Activated T-cell treated with anti-CD3 and anti-CD28 coated beads, Interleukin-2, amount 50 U/mL, for 4 hours (primary cell): ENCODE measurements around the gene AANAT. TPM values are rescaled to one million over a fixed set of nuclear protein-coding genes. Genes with fewer than 3 reads are reported as not detected.

Experiments used
- ATAC-seq, 2 donors: fragments of 200-7000 bp; cut with Tn5 transposase; one replicate each; pipeline ENCODE4 v1.10.0; 2021
- DNase-seq: peaks from one replicate; pipeline ENCODE4 v3.0.0-alpha.2; 2020
- H3K27me3 Mint-ChIP-seq: one replicate; pipeline ENCODE4 v1.8.0; 2021; ENCODE audit warnings: low read depth, mixed read lengths
- H3K36me3 Mint-ChIP-seq: one replicate; pipeline ENCODE4 v1.8.0; 2022; ENCODE audit warnings: mixed read lengths; ENCODE audit not compliant: insufficient read depth
- H3K4me1 Mint-ChIP-seq: one replicate; pipeline ENCODE4 v1.8.0; 2021; ENCODE audit warnings: low read depth, mixed read lengths
- H3K4me3 Mint-ChIP-seq: one replicate; pipeline ENCODE4 v1.8.0; 2021; ENCODE audit warnings: mild to moderate bottlenecking, moderate library complexity, mixed read lengths
- H3K9me3 Mint-ChIP-seq: one replicate; pipeline ENCODE4 v1.8.0; 2021; ENCODE audit warnings: mixed read lengths
- total RNA-seq, 3 donors: library from RNA; stranded (reverse); gene quantifications; one replicate each; pipeline ENCODE4 v1.2.1, GENCODE V29; 2021

AANAT gene
- total RNA-seq, 3 donors from 2014 or later, result not detected

DNA sequence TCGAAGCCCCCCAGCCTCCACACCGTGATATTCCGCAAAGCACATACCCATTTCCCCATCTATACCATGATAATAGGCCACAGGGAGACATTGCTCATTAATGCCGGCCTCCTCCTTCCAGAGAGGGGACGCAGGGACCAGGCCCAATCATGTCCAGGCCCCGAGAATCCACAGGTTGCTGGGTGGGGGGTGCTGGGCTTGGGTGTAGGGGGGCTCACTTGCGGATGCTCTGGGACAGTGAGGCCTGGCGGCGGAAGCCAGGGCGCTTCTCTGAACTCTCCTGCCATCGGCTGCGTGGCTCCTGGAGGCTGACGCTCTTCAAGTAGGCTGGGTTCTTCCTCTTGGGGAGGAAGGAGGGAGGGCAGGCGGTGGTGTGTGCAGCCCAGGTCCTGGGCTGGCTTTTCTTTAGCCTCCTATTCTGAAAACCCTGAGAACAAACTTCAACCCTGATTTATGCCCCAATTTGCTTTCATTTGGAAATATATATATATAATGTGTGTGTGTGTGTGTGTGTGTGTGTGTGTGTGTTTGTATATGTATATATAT is 12.2 kb downstream of the AANAT start:
- no peak overlapping the region for H3K4me3 Mint-ChIP-seq
- no peak for ATAC-seq
- no peaks in the 10 kb centered on the region for H3K4me1 Mint-ChIP-seq

DNA sequence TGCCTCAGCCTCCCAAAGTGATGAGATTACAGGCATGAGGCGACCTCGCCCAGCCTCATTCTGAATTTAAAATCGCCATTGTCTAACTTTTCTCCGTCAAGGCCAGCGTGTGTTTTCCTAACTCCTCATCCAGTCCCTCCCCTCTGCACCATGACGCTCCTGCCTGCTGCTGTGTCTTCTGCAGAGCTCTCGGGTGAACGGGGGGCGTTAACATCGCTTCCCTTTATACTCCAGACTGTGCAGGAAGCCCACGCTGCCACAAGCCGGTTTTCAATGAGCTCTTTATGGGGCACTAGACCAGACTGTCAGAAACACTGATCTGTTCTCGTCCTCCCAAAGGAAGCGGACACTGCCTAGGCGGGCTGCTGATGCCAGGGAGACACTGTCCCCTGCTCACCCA is 13.2 kb downstream of the AANAT start:
- peak in 1 of 2 donors; percentile 32 for ATAC-seq
- peaks cover 18% of the 10 kb centered on the region for H3K36me3 Mint-ChIP-seq
- H3K27me3 Mint-ChIP-seq, result no peaks in the 10 kb centered on the region
- DNase-seq, result no peak
- H3K4me1 Mint-ChIP-seq, result no peaks in the 10 kb centered on the region
- H3K4me3 Mint-ChIP-seq, result no peak overlapping the region
- H3K9me3 Mint-ChIP-seq, result no peaks in the 10 kb centered on the region

More for the DNA sequence above, 12.2 kb downstream of the AANAT start:
- Mint-ChIP-seq H3K36me3 (peaks cover 23% of the 10 kb centered on the region), H3K9me3 (no peaks in the 10 kb centered on the region), H3K27me3 (no peaks in the 10 kb centered on the region)
- DNase-seq, result no peak

DNA sequence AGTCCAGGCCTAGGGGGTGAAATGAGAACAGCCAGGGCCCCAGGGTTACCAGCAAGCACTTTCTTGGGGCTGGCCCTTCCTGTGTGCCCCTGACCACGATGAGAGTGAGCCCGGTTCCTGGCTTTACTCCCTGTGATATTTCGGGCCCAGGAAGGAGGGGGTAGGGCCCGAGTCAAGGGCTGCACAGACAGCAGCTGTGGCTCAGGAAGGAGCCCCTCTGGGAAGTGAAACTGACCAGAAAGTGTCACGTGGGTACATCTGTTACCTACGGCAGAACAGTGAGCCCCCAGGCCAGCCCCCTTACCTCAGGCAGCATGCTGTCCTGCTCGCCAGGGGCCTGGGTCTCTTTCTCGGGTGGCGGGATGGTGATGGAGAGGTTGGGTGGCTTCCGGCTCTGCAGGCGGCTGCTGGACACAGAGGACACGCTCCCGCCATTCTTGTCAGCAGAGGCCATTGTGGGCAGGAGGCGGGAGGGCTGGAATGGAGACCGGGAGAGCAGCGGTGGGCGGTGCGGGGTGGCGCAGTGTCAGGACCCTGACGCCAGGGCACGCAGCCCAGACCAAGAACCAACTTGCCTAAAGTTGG is 13.8 kb downstream of the AANAT start:
- H3K27me3 Mint-ChIP-seq, result no peaks in the 10 kb centered on the region
- no peaks in the 10 kb centered on the region for H3K4me1 Mint-ChIP-seq
- no peak overlapping the region for H3K4me3 Mint-ChIP-seq
- no peaks in the 10 kb centered on the region for H3K9me3 Mint-ChIP-seq
- peaks cover 17% of the 10 kb centered on the region for H3K36me3 Mint-ChIP-seq
- DNase-seq (no peak), ATAC-seq (peak in 1 of 2 donors; percentile 18)

- Mint-ChIP-seq H3K4me3 (no peak overlapping the region), H3K4me1 (no peaks in the 10 kb centered on the region), H3K9me3 (no peaks in the 10 kb centered on the region), H3K27me3 (no peaks in the 10 kb centered on the region), H3K36me3 (peaks cover 15% of the 10 kb centered on the region)
- DNase-seq (no peak), ATAC-seq (no peak)
Observed at GRCh38 chr17:76484228-76484725, 16.9 kb downstream of the AANAT start.

GRCh38 chr17:76485569-76485968 is 18.2 kb downstream of the AANAT start:
- Mint-ChIP-seq H3K4me3 (no peak overlapping the region), H3K9me3 (no peaks in the 10 kb centered on the region), H3K36me3 (peaks cover 14% of the 10 kb centered on the region)

DNA sequence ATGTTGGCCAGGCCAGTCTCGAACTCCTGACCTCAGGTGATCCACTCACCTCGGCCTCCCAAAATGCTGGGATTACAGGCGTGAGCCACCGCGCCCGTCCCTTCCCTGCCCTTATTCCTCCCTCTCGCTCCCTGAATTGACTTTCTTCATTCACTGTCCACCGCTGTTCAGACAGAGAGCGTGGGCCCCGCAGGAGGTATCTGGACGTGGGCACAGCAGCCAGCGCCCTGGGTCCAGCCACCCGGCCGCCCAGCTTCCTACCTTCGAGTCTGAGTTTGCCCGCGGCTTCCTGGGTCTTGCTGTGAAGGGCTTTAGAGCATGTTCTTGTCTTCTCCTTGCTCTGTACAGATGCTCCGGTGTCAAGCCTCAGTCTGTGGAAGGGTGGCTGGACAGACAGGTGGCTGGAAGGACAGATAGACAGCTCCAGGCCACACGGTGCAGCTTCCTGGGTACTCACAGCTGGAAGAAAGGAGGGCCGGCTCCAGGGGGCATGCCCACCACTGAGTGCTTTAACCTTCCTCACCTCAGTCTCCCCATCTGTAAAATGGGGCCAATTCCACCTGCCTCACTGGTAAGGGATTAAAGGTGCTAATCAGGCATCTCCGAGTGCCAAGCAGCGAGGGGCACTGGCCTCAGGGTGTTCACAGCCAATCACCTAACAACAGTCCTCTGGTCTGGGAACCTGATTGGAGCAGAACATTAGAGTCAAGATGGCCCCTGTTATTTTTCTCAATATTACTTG is 20.2 kb downstream of the AANAT start:
- Mint-ChIP-seq H3K4me3 (no peak overlapping the region), H3K9me3 (no peaks in the 10 kb centered on the region), H3K4me1 (peaks cover 19% of the 10 kb centered on the region), H3K27me3 (no peaks in the 10 kb centered on the region), H3K36me3 (peaks cover 9% of the 10 kb centered on the region)
- no peak for DNase-seq
- no peak for ATAC-seq

More at GRCh38 chr17:76485569-76485968, 18.2 kb downstream of the AANAT start:
- H3K27me3 Mint-ChIP-seq, result no peaks in the 10 kb centered on the region
- no peak for DNase-seq
- ATAC-seq, result no peak
- H3K4me1 Mint-ChIP-seq, result peaks cover 1% of the 10 kb centered on the region

DNA sequence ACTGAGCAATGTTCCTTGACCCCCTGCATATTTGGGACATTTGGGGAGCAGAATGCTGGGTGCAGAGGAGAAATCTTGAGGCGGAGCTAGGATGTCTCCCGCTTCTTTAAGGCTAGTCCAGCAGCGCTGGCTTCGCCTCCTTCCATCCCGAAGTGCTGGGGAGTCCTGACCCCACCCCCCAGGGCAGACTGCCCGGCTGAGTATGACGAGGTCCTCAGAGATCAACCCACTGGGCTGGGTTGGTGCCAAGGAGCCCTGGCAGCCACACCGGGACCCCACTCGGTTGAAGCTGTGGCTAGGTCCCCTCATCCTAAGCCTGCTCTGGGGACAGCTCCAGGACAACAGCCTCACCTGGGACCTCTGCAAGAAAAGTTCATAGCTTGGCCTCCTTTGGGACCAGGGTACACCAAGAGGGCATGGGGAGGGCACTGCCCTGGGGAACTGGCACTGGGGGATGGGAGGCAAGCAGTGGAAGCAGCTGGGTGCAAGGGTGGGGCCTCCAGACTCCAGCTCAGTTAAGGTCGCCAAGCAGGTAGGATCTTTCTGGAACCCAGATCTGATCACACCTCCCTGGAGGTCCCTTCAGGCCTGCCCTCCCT is 22.8 kb downstream of the AANAT start:
- Mint-ChIP-seq H3K27me3 (no peaks in the 10 kb centered on the region), H3K4me3 (no peak overlapping the region), H3K4me1 (peaks cover 38% of the 10 kb centered on the region), H3K36me3 (peaks cover 4% of the 10 kb centered on the region), H3K9me3 (no peaks in the 10 kb centered on the region)
- DNase-seq (no peak), ATAC-seq (no peak)

- Mint-ChIP-seq H3K4me3 (peak overlapping the region; percentile 78), H3K9me3 (no peaks in the 10 kb centered on the region), H3K27me3 (no peaks in the 10 kb centered on the region), H3K4me1 (peaks cover 49% of the 10 kb centered on the region), H3K36me3 (peaks cover 4% of the 10 kb centered on the region)
- no peak for DNase-seq
- ATAC-seq, result no peak
Observed at GRCh38 chr17:76491271-76492122, 24.1 kb downstream of the AANAT start.

- no peaks in the 10 kb centered on the region for H3K27me3 Mint-ChIP-seq
- H3K36me3 Mint-ChIP-seq, result peaks cover 4% of the 10 kb centered on the region
- H3K4me1 Mint-ChIP-seq, result peaks cover 58% of the 10 kb centered on the region
- peak overlapping the region; percentile 78 for H3K4me3 Mint-ChIP-seq
- H3K9me3 Mint-ChIP-seq, result no peaks in the 10 kb centered on the region
- DNase-seq (no peak), ATAC-seq (peak; percentile 44 to 45)
Observed at GRCh38 chr17:76492123-76492988, 25.0 kb downstream of the AANAT start.

- Mint-ChIP-seq H3K4me3 (peak overlapping the region; percentile 78), H3K9me3 (no peaks in the 10 kb centered on the region), H3K36me3 (no peaks in the 10 kb centered on the region), H3K4me1 (peaks cover 65% of the 10 kb centered on the region), H3K27me3 (no peaks in the 10 kb centered on the region)
- DNase-seq, result no peak
- peak; percentile 67 to 70 for ATAC-seq
Observed at GRCh38 chr17:76492989-76493501, 25.6 kb downstream of the AANAT start.

DNA sequence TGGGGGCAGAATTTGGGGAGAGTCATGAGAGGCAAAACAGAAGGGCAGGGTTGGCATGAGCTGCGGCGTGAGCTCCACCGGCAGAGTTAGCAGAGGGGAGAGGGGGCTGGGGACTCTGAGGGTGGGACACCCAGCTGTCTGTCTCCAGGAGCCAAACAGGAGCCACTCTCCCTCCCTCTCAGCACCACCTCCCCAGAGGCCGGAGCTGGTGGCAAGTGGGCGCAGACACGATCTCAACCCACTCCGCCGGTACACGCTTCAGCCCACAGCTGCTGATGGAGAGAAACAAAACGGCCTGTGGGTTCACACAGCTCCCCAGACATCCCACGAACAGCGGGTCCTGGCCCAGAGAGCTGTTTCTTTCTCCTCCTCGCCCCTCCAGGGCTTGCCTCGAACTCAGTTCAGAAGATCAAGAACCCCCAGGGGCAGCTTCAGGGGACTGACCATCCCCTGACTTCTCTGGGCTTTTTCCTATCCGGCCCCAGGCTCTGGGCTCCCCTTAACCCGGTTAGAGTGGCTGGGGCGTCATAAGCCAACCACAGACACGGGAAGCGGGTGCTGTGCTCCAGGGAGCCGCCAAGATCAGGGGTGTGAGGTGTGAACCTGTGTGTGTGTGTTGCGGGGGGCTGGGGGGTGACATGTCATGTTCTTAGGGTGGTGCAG is 26.2 kb downstream of the AANAT start:
- Mint-ChIP-seq H3K27me3 (no peaks in the 10 kb centered on the region), H3K9me3 (no peaks in the 10 kb centered on the region), H3K4me3 (peak overlapping the region; percentile 78), H3K36me3 (no peaks in the 10 kb centered on the region), H3K4me1 (peaks cover 70% of the 10 kb centered on the region)
- ATAC-seq (peak; percentile 16 to 22), DNase-seq (no peak)

GRCh38 chr17:76495663-76496400 is 28.4 kb downstream of the AANAT start:
- H3K9me3 Mint-ChIP-seq, result no peaks in the 10 kb centered on the region
- H3K4me3 Mint-ChIP-seq, result no peak overlapping the region
- H3K4me1 Mint-ChIP-seq, result peaks cover 85% of the 10 kb centered on the region
- DNase-seq (no peak), ATAC-seq (no peak)
- no peaks in the 10 kb centered on the region for H3K27me3 Mint-ChIP-seq
- H3K36me3 Mint-ChIP-seq, result no peaks in the 10 kb centered on the region
